ENCODE results near the gene TPSAB1. TPM values are rescaled to one million over a fixed set of nuclear protein-coding genes. Genes with fewer than 3 reads are reported as not detected.

The TPSAB1 gene
- total and polyA plus RNA-seq, 10 donors, result 0.26 to 17.9 (median 1.1) TPM; not detected in 1

GRCh38 chr16:1216681-1217400 is 23.7 kb upstream of the TPSAB1 start:
- WGBS, 5 donors, result 86 to 93% (median 90%) methylated on average over 17 to 32 of the region's 32 CpGs
- Histone ChIP-seq H3K4me3 (no peak overlapping the region), H3K27ac (no peak overlapping the region), H3K36me3 (no peaks in the 10 kb centered on the region), H3K4me1 (no peaks in the 10 kb centered on the region), H3K9me3 (no peaks in the 10 kb centered on the region), H3K27me3 (replicated peaks in 1 of 7) (peaks cover 0 to 74% (median 0%) of the 10 kb centered on the region in 7 donors)
- TF ChIP-seq CTCF (IDR thresholded peaks at IDR 0.05 in 8 of 11, conservative IDR thresholded peaks at IDR 0.05 in 3 of 11), result no peak
- TF ChIP-seq POLR2AphosphoS5 (IDR thresholded peaks at IDR 0.05), result no peak
- no peak for TF ChIP-seq POLR2A (IDR thresholded peaks at IDR 0.05)
- intact Hi-C loops (cut with DNase I; ENCODE audit: low total_unique reads), result no loop called here
- no peak for DNase-seq

GRCh38 chr16:1217526-1217925 is 23.0 kb upstream of the TPSAB1 start:
- no peaks in the 10 kb centered on the region for H3K36me3 ChIP-seq
- TF ChIP-seq POLR2A (IDR thresholded peaks at IDR 0.05) (no peak), CTCF (IDR thresholded peaks at IDR 0.05 in 8 of 11, conservative IDR thresholded peaks at IDR 0.05 in 3 of 11) (no peak), POLR2AphosphoS5 (IDR thresholded peaks at IDR 0.05) (no peak)
- H3K4me1 ChIP-seq, result no peaks in the 10 kb centered on the region
- intact Hi-C loops (cut with DNase I; ENCODE audit: low total_unique reads), result no loop called here
- DNase-seq, result no peak
- H3K27me3 ChIP-seq (replicated peaks in 1 of 7), result peaks cover 0 to 79% (median 0%) of the 10 kb centered on the region in 7 donors
- WGBS, 5 donors, result 81 to 92% (median 88%) methylated on average over 16 to 24 of the region's 24 CpGs
- no peaks in the 10 kb centered on the region for H3K9me3 ChIP-seq
- H3K27ac ChIP-seq, result no peak overlapping the region
- no peak overlapping the region for H3K4me3 ChIP-seq

- no peaks in the 10 kb centered on the region for H3K9me3 ChIP-seq
- no peaks in the 10 kb centered on the region for H3K4me1 ChIP-seq
- intact Hi-C loops (cut with DNase I; ENCODE audit: low total_unique reads), result no loop called here
- no peaks in the 10 kb centered on the region for H3K36me3 ChIP-seq
- TF ChIP-seq POLR2AphosphoS5 (IDR thresholded peaks at IDR 0.05) (no peak), CTCF (IDR thresholded peaks at IDR 0.05 in 8 of 11, conservative IDR thresholded peaks at IDR 0.05 in 3 of 11) (no peak), POLR2A (IDR thresholded peaks at IDR 0.05) (no peak)
- 84 to 92% (median 88%) methylated on average over 41 to 49 of the region's 49 CpGs for WGBS, 5 donors
- no peak overlapping the region for H3K4me3 ChIP-seq
- DNase-seq, result no peak
- peaks cover 0 to 83% (median 0%) of the 10 kb centered on the region in 7 donors for H3K27me3 ChIP-seq (replicated peaks in 1 of 7)
- H3K27ac ChIP-seq, result no peak overlapping the region
Measured at GRCh38 chr16:1218061-1218929, 22.2 kb upstream of the TPSAB1 start.

All from spleen (tissue), 11 donors.